Uterus (tissue), 4 donors: Measurements from ENCODE around the gene IVL. TPM values are rescaled to one million over a fixed set of nuclear protein-coding genes. Genes with fewer than 3 reads are reported as not detected.

ENCODE experiments used
- DNase-seq, 2 donors: peaks; one replicate each; pipeline ENCODE4 v3.0.0-alpha.2; 2019 to 2020
- H3K27ac ChIP-seq, 2 donors: fragments of 200-600 bp; sonication (generic); 1 replicate in 1 of 2; 2 replicates in 1 of 2; pipeline ENCODE4 v1.5.1; 2016 to 2018
- H3K27me3 ChIP-seq, 2 donors: fragments of 200-600 bp; sonication (generic); one replicate each; pipeline ENCODE4 v1.5.1; 2018 to 2019; ENCODE audit warnings: control low read depth in 1 of 2
- H3K36me3 ChIP-seq, 2 donors: fragments of 200-600 bp; sonication (generic); one replicate each; pipeline ENCODE4 v1.5.1; 2019; ENCODE audit warnings: control low read depth in 1 of 2
- H3K4me1 ChIP-seq, 2 donors: fragments of 200-600 bp; sonication (generic); one replicate each; pipeline ENCODE4 v1.5.1; 2018 to 2019; ENCODE audit warnings: control low read depth in 1 of 2
- H3K4me3 ChIP-seq, 2 donors: fragments of 200-600 bp; sonication (generic); 1 replicate in 1 of 2; 2 replicates in 1 of 2; pipeline ENCODE4 v1.5.1; 2018 to 2019; ENCODE audit warnings: mild to moderate bottlenecking in 1 of 2
- H3K9me3 ChIP-seq, 2 donors: fragments of 200-600 bp; sonication (generic); one replicate each; pipeline ENCODE4 v1.5.1; 2019; ENCODE audit warnings: control low read depth in 1 of 2
- CTCF ChIP-seq, 4 experiments: fragments of 200-600 bp in 2 of 4; fragments of 450-650 bp in 2 of 4; sonication (generic) in 2 of 4; IDR thresholded peaks; one replicate each; pipeline ENCODE4 v1.5.1; 2016 to 2019; ENCODE audit warnings: antibody characterized with exemption in 4 of 4, mild to moderate bottlenecking in 2 of 4, moderate library complexity in 1 of 4
- POLR2A ChIP-seq, 2 donors: fragments of 450-650 bp; IDR thresholded peaks; one replicate each; pipeline ENCODE4 v1.6.1; 2016; ENCODE audit warnings: antibody characterized with exemption in 2 of 2, mild to moderate bottlenecking in 1 of 2, moderate library complexity in 1 of 2
- intact Hi-C: fragments of 100-400 bp; cut with DNase I; formaldehyde crosslinking; loops from one replicate; pipeline ENCODE4 v1.15.1; 2023; ENCODE audit warnings: low total_unique reads
- total RNA-seq, 4 donors: library from RNA; depleted of rRNA in 3 of 4; stranded (reverse); fragments of >200 nt in 3 of 4; gene quantifications; one replicate each; pipeline versions ENCODE4 v1.1.0 to v1.2.4, GENCODE V29; 2014 to 2023
- donor health status: DM: yes; HTN: yes; CAD: no.

IVL gene
- total RNA-seq, 4 donors from 2014 or later, result not detected

DNA sequence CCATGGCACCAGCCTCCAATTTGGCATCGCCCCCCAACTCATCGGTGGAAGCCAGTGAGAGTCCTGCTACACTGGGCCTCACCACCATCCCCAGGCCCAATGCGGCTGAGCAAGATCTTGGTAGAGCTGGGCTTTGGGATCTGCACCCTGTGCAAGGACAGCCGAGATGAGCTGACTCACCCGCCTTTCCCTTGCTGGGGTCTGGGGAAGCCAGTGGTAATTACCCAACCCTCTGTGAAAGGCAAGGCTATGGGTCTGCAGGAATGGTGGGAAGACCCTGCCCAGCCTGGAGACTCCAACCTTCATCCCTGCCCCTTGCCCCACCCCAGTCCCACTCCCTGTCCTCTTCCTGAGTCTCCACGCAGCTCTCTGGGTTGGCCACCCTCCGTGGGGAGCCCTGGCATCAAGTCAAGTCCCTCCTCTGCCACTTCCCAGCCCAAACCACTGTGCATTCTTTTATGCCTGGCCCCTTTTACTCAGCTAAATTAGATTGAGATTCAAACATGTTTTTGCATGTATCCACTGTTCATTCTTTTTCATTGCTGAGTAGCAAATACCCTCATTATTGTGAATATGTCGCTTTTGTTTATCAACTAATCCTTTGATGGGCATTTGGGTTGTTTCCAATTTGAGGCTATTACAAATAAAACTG is 21.5 kb upstream of the IVL start:
- intact Hi-C loops, result no loop called here
- H3K36me3 ChIP-seq, result no peaks in the 10 kb centered on the region
- H3K4me1 ChIP-seq, result no peaks in the 10 kb centered on the region
- TF ChIP-seq CTCF (IDR thresholded peaks at IDR 0.05) (no peak), POLR2A (IDR thresholded peaks at IDR 0.05) (no peak)
- H3K9me3 ChIP-seq, result no peaks in the 10 kb centered on the region
- H3K27ac ChIP-seq, result no peak overlapping the region
- no peaks in the 10 kb centered on the region for H3K27me3 ChIP-seq
- H3K4me3 ChIP-seq, result no peak overlapping the region
- no peak for DNase-seq

DNA sequence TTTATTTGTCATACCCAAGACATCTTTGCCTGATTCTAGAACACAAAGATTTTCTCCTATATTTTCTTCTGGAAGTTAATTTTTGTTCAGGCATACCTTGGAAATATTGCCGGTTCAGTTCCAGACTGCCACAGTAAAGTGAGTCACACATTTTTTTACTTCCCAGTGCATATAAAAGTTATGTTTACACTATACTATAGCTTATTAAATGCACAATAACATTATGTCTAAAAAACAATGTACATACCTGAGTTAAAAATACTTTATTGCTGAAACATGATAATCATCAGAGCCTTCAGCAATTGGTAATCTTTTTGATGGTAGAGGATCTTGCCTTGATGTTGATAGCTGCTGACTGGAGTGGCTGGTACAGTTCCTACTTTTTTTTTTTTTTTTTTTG is 20.2 kb upstream of the IVL start:
- DNase-seq, result no peak
- H3K4me3 ChIP-seq, result no peak overlapping the region
- no peaks in the 10 kb centered on the region for H3K9me3 ChIP-seq
- TF ChIP-seq CTCF (IDR thresholded peaks at IDR 0.05) (no peak), POLR2A (IDR thresholded peaks at IDR 0.05) (no peak)
- no peaks in the 10 kb centered on the region for H3K36me3 ChIP-seq
- H3K4me1 ChIP-seq, result no peaks in the 10 kb centered on the region
- intact Hi-C loops, result no loop called here
- no peak overlapping the region for H3K27ac ChIP-seq
- H3K27me3 ChIP-seq, result no peaks in the 10 kb centered on the region

DNA sequence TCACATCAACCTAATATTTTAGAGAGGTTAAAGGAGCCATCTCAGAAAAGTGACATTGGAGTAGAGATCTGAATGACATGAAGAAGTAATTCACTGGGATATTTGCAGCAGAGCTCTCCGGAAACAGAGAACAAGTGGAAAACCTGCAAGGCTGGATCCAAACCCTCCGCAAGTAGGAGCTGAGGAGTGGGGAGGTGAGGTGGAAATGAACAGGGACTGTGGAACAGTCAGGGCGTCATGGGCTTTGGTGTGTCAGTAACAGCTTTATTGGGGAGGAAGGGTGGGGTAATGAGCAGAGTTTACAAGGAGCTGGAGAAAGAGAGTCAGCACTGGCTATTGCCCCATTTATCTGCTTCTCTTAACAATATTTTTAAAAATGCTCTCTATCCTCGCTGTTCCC is 9.3 kb upstream of the IVL start:
- Histone ChIP-seq H3K4me1 (no peaks in the 10 kb centered on the region), H3K27ac (no peak overlapping the region), H3K36me3 (no peaks in the 10 kb centered on the region), H3K27me3 (no peaks in the 10 kb centered on the region), H3K4me3 (no peak overlapping the region), H3K9me3 (no peaks in the 10 kb centered on the region)
- DNase-seq, result no peak
- TF ChIP-seq CTCF (IDR thresholded peaks at IDR 0.05) (no peak), POLR2A (IDR thresholded peaks at IDR 0.05) (no peak)
- intact Hi-C loops, result no loop called here

- no peaks in the 10 kb centered on the region for H3K27me3 ChIP-seq
- TF ChIP-seq POLR2A (IDR thresholded peaks at IDR 0.05), result no peak
- TF ChIP-seq CTCF (IDR thresholded peaks at IDR 0.05), result no peak
- no peak overlapping the region for H3K4me3 ChIP-seq
- H3K9me3 ChIP-seq, result no peaks in the 10 kb centered on the region
- no peaks in the 10 kb centered on the region for H3K36me3 ChIP-seq
- no peaks in the 10 kb centered on the region for H3K4me1 ChIP-seq
- H3K27ac ChIP-seq, result no peak overlapping the region
- no peak for DNase-seq
- intact Hi-C loops, result no loop called here
Measured at GRCh38 chr1:152899883-152900282, 8.5 kb upstream of the IVL start.

DNA sequence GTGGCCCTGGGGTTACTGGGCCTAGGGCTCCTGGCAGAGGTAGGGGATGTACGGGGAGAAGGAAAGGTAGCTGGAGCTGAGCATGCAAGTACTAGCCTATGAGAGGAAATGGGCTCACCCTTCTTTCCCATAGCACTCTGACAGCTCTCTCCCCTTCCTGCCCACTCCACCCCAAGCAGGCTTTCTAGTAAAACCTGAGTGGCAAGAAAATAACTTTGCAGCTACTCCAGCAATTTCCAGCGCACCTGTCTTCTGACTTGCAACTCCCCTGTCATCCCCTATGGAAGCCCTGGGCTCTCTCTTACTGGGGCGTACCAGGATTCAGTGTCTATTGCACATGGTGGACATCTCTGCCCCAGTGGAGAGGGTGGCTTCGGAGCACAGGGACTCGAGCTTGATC is 6.7 kb upstream of the IVL start:
- Histone ChIP-seq H3K9me3 (no peaks in the 10 kb centered on the region), H3K4me1 (no peaks in the 10 kb centered on the region), H3K27me3 (no peaks in the 10 kb centered on the region), H3K36me3 (no peaks in the 10 kb centered on the region), H3K4me3 (no peak overlapping the region), H3K27ac (no peak overlapping the region)
- no peak for DNase-seq
- intact Hi-C loops, result no loop called here
- TF ChIP-seq CTCF (IDR thresholded peaks at IDR 0.05) (no peak), POLR2A (IDR thresholded peaks at IDR 0.05) (no peak)
